HEK293T (cell line): ENCODE measurements around the gene BPIFA2.

Experiments used
- CTCF ChIA-PET: fragments of 350-600 bp; formaldehyde crosslinking; extraction: SDS; loops from one replicate; lab custom pipeline; 2021; ENCODE audit warnings: antibody characterized with exemption, inconsistent platforms; lab: Yijun Ruan, JAX
- POLR2A ChIA-PET: fragments of 350-600 bp; formaldehyde crosslinking; extraction: SDS; loops from one replicate; lab custom pipeline; 2020; ENCODE audit warnings: antibody characterized with exemption, inconsistent platforms; lab: Yijun Ruan, JAX
- DNase-seq: peaks from one replicate; pipeline ENCODE4 v3.0.0; 2012; ENCODE audit warnings: mixed read lengths; ENCODE audit errors: extremely low spot score
- ARNT ChIP-seq: fragments of 450-650 bp; IDR thresholded peaks from 2 replicates; pipeline ENCODE4 v1.6.1; 2017; ENCODE audit warnings: mild to moderate bottlenecking
- BHLHE40 ChIP-seq: fragments of 450-650 bp; IDR thresholded peaks from 2 replicates; pipeline ENCODE4 v1.6.1; 2016; ENCODE audit warnings: mild to moderate bottlenecking, moderate library complexity, borderline replicate concordance
- CTBP1 ChIP-seq: fragments of 450-650 bp; IDR thresholded peaks from 2 replicates; pipeline ENCODE4 v1.6.1; 2016; ENCODE audit warnings: borderline replicate concordance
- ELF4 ChIP-seq: fragments of 450-650 bp; IDR thresholded peaks from 2 replicates; pipeline ENCODE4 v1.6.1; 2017; ENCODE audit warnings: antibody characterized with exemption
- FOXA1 ChIP-seq: fragments of 450-650 bp; IDR thresholded peaks from 2 replicates; pipeline ENCODE4 v1.6.1; 2016; ENCODE audit warnings: mild to moderate bottlenecking
- FOXK2 ChIP-seq: fragments of 450-650 bp; IDR thresholded peaks from 2 replicates; pipeline ENCODE4 v1.6.1; 2016; ENCODE audit warnings: mild to moderate bottlenecking
- FOXM1 ChIP-seq: fragments of 450-650 bp; IDR thresholded peaks from 2 replicates; pipeline ENCODE4 v1.6.1; 2017; ENCODE audit warnings: mild to moderate bottlenecking, borderline replicate concordance
- HDGF ChIP-seq: fragments of 450-650 bp; IDR thresholded peaks from 2 replicates; pipeline ENCODE4 v1.6.1; 2017; ENCODE audit warnings: antibody characterized with exemption, borderline replicate concordance
- L3MBTL2 ChIP-seq: fragments of 450-650 bp; conservative IDR thresholded peaks from 2 replicates; pipeline ENCODE4 v1.6.1; 2016; ENCODE audit warnings: mild to moderate bottlenecking
- LEF1 ChIP-seq: fragments of 450-650 bp; IDR thresholded peaks from 2 replicates; pipeline ENCODE4 v1.6.1; 2017; ENCODE audit warnings: mild to moderate bottlenecking, borderline replicate concordance
- NFRKB ChIP-seq: fragments of 450-650 bp; IDR thresholded peaks from 2 replicates; pipeline ENCODE4 v1.6.1; 2016; ENCODE audit warnings: mild to moderate bottlenecking, moderate library complexity
- SP1 ChIP-seq: fragments of 450-650 bp; IDR thresholded peaks from 2 replicates; pipeline ENCODE4 v1.6.1; 2017
- SUZ12 ChIP-seq: fragments of 450-650 bp; IDR thresholded peaks from 2 replicates; pipeline ENCODE4 v1.6.1; 2016; ENCODE audit warnings: mild to moderate bottlenecking
- TARDBP ChIP-seq: fragments of 450-650 bp; IDR thresholded peaks from 2 replicates; pipeline ENCODE4 v1.6.1; 2016
- ZNF384 ChIP-seq: fragments of 450-650 bp; IDR thresholded peaks from 2 replicates; pipeline ENCODE4 v1.6.1; 2016
- TF ChIP-seq, protein P1 (sequence below): fragments of 450-650 bp; IDR thresholded peaks from 2 replicates; pipeline ENCODE4 v1.6.1; 2016

The BPIFA2 gene

GRCh38 chr20:33187491-33187890 is 19.5 kb downstream of the BPIFA2 start:
- POLR2A ChIA-PET: no interaction called here
- TF ChIP-seq NFRKB: no peak
- no peak for TF ChIP-seq FOXK2
- TF ChIP-seq BHLHE40: no peak
- TF ChIP-seq, protein P1, sequence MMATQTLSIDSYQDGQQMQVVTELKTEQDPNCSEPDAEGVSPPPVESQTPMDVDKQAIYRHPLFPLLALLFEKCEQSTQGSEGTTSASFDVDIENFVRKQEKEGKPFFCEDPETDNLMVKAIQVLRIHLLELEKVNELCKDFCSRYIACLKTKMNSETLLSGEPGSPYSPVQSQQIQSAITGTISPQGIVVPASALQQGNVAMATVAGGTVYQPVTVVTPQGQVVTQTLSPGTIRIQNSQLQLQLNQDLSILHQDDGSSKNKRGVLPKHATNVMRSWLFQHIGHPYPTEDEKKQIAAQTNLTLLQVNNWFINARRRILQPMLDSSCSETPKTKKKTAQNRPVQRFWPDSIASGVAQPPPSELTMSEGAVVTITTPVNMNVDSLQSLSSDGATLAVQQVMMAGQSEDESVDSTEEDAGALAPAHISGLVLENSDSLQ: no peak
- no peak for TF ChIP-seq SP1
- no peak for TF ChIP-seq SUZ12
- TF ChIP-seq ARNT: no peak
- no peak for TF ChIP-seq LEF1
- TF ChIP-seq FOXM1: no peak
- no peak for TF ChIP-seq FOXA1
- no peak for TF ChIP-seq HDGF
- no peak for TF ChIP-seq ELF4
- no peak for TF ChIP-seq L3MBTL2
- no peak for TF ChIP-seq ZNF384
- no peak for TF ChIP-seq TARDBP
- no peak for TF ChIP-seq CTBP1
- CTCF ChIA-PET: interaction anchor here (0.6 kb wide), 1 partner anchor 31 kb away, joined by 3 read pairs; no protein-coding TSS in a partner anchor
- DNase-seq: no peak

GRCh38 chr20:33188421-33188820 is 20.5 kb downstream of the BPIFA2 start:
- CTCF ChIA-PET: no interaction called here
- TF ChIP-seq ARNT: no peak
- POLR2A ChIA-PET: no interaction called here
- DNase-seq: no peak

DNA sequence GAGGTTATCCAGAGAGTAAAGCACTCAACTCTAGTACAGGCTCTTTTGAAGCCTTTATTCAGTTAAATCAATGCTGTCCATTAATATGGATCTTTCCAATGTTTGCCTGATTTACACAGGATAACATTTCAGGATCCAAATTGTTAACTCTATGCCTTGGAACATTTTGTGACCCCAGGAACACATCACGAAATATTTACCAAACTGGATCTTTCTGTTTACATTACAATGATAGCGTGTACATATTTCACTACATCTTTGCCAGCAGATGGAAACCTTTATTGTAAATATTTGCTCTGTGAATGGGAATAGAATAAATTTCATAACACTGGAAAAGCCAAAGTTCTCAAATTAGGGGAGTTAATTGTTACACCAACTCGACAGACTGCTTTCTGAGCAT is 23.5 kb downstream of the BPIFA2 start:
- CTCF ChIA-PET: no interaction called here
- POLR2A ChIA-PET: no interaction called here
- no peak for TF ChIP-seq SUZ12
- TF ChIP-seq NFRKB: no peak
- TF ChIP-seq CTBP1: no peak
- no peak for TF ChIP-seq LEF1
- no peak for DNase-seq

GRCh38 chr20:33191955-33192354 is 24.0 kb downstream of the BPIFA2 start:
- ChIA-PET CTCF (no interaction called here), POLR2A (no interaction called here)
- no peak for DNase-seq
- TF ChIP-seq SP1: no peak
- TF ChIP-seq FOXK2: no peak
- TF ChIP-seq TARDBP: no peak
- TF ChIP-seq ARNT: no peak
- TF ChIP-seq CTBP1: no peak
- TF ChIP-seq NFRKB: no peak

DNA sequence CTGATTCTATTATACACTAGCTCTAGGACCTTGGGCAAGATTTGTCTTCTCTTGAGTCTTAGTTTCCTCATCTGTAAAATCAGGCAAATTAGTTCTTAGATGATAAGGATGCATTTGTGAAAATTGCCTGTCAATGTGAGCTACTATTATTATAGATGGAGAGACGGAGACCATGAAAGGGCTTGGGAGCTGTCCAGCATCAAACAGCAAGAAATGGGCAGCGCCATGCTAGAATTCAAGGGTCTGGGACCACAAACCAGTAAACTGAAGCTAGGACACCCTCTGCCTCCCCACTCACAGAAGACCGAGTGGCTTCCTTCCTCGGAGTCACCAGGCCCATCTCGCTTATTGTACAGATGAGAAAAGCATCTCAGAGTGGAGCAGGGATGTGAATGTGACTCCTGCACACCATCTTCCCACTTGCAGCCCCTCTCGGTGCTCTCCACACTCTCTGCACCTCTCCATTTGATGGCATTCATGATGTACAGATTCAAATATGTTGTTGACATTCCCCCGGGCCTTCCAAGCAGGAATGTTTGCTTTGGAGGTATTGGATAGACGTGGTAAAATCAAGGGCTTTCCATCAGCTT is 25.0 kb downstream of the BPIFA2 start:
- ChIA-PET POLR2A (no interaction called here), CTCF (interaction anchor here (1.2 kb wide), 1 partner anchor 42 kb away, joined by 3 read pairs; no protein-coding TSS in a partner anchor)
- TF ChIP-seq SP1 (no peak), LEF1 (no peak), FOXK2 (no peak), SUZ12 (no peak), HDGF (no peak), FOXM1 (no peak)
- TF ChIP-seq, protein P1: no peak
- no peak for DNase-seq

DNA sequence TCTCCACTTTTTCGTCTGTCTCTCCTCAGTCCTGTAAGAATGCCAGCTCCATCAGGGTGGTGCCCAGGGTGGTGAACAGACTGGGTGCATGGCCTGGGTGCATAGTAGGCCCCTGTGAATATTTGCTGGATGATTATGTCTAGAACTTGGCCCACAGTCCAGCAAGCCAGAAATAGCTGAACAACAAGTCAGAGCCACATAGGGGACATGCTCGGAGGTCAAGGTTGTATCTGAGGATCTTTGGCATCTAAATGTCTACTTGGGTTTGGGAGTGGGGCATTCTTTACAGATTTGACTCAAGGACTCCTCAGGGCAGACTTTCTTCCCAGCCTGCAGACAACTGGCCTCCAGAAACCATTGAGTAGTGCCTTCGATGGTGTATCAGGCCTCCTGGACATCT is 31.1 kb downstream of the BPIFA2 start:
- POLR2A ChIA-PET: interaction anchor here (1.1 kb wide), 1 partner anchor 15 kb away, joined by 3 read pairs; no protein-coding TSS in a partner anchor
- CTCF ChIA-PET: no interaction called here
- no peak for TF ChIP-seq LEF1
- TF ChIP-seq FOXM1: no peak
- no peak for TF ChIP-seq CTBP1
- TF ChIP-seq SP1: no peak
- TF ChIP-seq ARNT: no peak
- TF ChIP-seq, protein P1: no peak
- no peak for TF ChIP-seq HDGF
- no peak for TF ChIP-seq NFRKB
- TF ChIP-seq FOXA1: no peak
- TF ChIP-seq TARDBP: no peak
- no peak for TF ChIP-seq ZNF384
- no peak for TF ChIP-seq BHLHE40
- TF ChIP-seq L3MBTL2: no peak
- no peak for TF ChIP-seq SUZ12
- no peak for TF ChIP-seq FOXK2
- TF ChIP-seq ELF4: no peak
- DNase-seq: no peak

- ChIA-PET CTCF (interaction anchor here (0.6 kb wide), 2 partner anchors 21 to 58 kb away, joined by 3 read pairs; no protein-coding TSS in a partner anchor), POLR2A (no interaction called here)
- no peak for TF ChIP-seq ARNT
- TF ChIP-seq, protein P1: no peak
- TF ChIP-seq ZNF384: no peak
- TF ChIP-seq L3MBTL2: no peak
- TF ChIP-seq FOXM1: no peak
These were observed 34.5 kb downstream of the BPIFA2 start for GRCh38 chr20:33202451-33202850.

More at GRCh38 chr20:33202451-33202850, 34.5 kb downstream of the BPIFA2 start:
- no peak for DNase-seq
